Kasumi-1 (cell line): Measurements from ENCODE around the gene OCEL1.
"Not testable (repeated sequence)": the region's sequence is repeated elsewhere in the genome, so short reads cannot be mapped to it uniquely, and the experiment has no call there.

Experiments used
- DNase-seq, 2 experiments: peaks; one replicate each; lab custom pipeline; 2025; lab: John Stamatoyannopoulos, UW

Gene OCEL1

GRCh38 chr19:17263712-17264640, 38.0 kb downstream of the OCEL1 start:
- DNase-seq, result no peak

- DNase-seq, result no peak
These were observed 38.6 kb downstream of the OCEL1 start, which contains the start of gene USHBP1 for GRCh38 chr19:17264641-17264979. Gene USHBP1 (minus strand): TSS chr19:17264745. CDS start chr19:17264299, 446 bp downstream.

- DNase-seq, result no peak
These were observed 40.0 kb downstream of the OCEL1 start for GRCh38 chr19:17266026-17266425.

DNA sequence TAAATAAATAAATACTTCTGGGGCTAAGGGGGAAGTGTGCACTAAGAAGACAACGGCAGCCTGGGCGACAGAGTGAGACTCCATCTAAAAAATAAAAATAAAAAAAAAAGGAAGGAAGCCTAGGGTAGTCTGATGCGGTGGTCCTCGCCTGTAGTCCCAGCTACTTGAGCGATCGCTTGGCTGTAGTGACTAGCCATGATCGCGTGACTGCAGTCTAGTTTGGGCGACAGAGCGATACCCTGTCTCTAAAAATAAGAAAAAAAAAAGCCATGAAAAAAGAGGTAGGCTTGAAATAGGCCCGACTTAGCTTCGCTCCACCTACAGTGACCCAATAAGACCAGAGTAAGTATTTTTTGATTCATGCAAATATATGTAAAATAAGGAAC, 40.6 kb downstream of the OCEL1 start:
- DNase-seq, result no peak

GRCh38 chr19:17266975-17267788, 41.2 kb downstream of the OCEL1 start, which contains the start of gene BABAM1:
Gene BABAM1 (plus strand): TSS chr19:17267443. CDS start chr19:17268807, 1,364 bp downstream.
- peak; percentile 100 for DNase-seq

DNA sequence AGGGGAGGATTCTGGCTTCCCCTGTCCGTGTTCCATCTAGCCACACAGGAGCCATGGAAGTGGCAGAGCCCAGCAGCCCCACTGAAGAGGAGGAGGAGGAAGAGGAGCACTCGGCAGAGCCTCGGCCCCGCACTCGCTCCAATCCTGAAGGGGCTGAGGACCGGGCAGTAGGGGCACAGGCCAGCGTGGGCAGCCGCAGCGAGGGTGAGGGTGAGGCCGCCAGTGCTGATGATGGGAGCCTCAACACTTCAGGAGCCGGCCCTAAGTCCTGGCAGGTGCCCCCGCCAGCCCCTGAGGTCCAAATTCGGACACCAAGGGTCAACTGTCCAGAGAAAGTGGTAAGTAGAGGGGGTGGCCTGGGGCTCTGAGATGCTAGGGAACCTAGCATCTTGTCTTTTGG, 42.7 kb downstream of the OCEL1 start:
- DNase-seq, result no peak

DNA sequence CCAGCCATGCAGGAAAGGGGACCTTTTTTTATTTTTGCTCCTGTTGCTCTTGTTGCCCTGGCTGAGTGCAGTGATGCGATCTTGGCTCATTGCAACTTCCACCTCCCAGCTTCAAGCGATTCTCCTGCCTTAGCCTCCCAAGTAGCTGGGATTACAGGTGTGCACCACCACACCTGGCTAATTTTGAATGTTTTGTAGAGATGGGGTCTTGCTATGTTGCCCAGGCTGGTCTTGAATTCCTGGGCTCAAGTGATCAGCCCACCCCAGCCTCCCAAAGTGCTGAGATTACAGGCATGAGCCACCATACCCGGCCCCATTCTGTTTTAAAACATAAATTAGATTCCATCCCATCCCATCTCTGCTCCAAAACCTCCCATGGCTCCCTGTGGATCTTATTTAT, 48.9 kb downstream of the OCEL1 start:
- not testable (repeated sequence) for DNase-seq

- no peak for DNase-seq
These were observed 49.6 kb downstream of the OCEL1 start for GRCh38 chr19:17275441-17276175.
